Measurements from ENCODE around the gene SLC35B4.
A peak's percentile ranks its signal among the peaks of the same experiment; 100 is the strongest.

The SLC35B4 gene

GRCh38 chr7:134246347-134246746 is 70.4 kb downstream of the SLC35B4 start:
- Histone ChIP-seq H3K27me3 (ENCODE audit: low read depth, low read length) (no peaks in the 10 kb centered on the region), H4K20me1 (ENCODE audit: insufficient read depth, low read length) (no peaks in the 10 kb centered on the region), H2AFZ (ENCODE audit: low read depth, low read length) (no peak overlapping the region), H3K9me3 (ENCODE audit: insufficient read depth, low read length) (no peaks in the 10 kb centered on the region), H3K4me2 (ENCODE audit: low read length) (peak overlapping the region; percentile 1; the same call in 1 of the 2 replicates), H3K36me3 (replicated peaks; ENCODE audit: low read depth, low read length) (no peaks in the 10 kb centered on the region), H3K4me1 (ENCODE audit: low read length) (peaks cover 16% of the 10 kb centered on the region), H3K9ac (ENCODE audit: low read length) (no peak overlapping the region), H3K27ac (ENCODE audit: low read length) (no peak overlapping the region), H3K4me3 (ENCODE audit: low read length) (no peak overlapping the region), H3K79me2 (ENCODE audit: low read length) (no peaks in the 10 kb centered on the region)
- TF ChIP-seq EZH2phosphoT487 (IDR thresholded peaks at IDR 0.05; ENCODE audit: low read depth) (no peak), CTCF (IDR thresholded peaks at IDR 0.05; ENCODE audit: low read depth, low read length) (no peak)

GRCh38 chr7:134245253-134245652 is 71.5 kb downstream of the SLC35B4 start:
- Histone ChIP-seq H4K20me1 (ENCODE audit: insufficient read depth, low read length) (no peaks in the 10 kb centered on the region), H3K27me3 (ENCODE audit: low read depth, low read length) (no peaks in the 10 kb centered on the region), H3K4me2 (ENCODE audit: low read length) (peak overlapping the region; percentile 16; the same call in 1 of the 2 replicates), H2AFZ (ENCODE audit: low read depth, low read length) (no peak overlapping the region), H3K4me1 (ENCODE audit: low read length) (peaks cover 16% of the 10 kb centered on the region), H3K27ac (ENCODE audit: low read length) (no peak overlapping the region), H3K79me2 (ENCODE audit: low read length) (no peaks in the 10 kb centered on the region), H3K9me3 (ENCODE audit: insufficient read depth, low read length) (no peaks in the 10 kb centered on the region), H3K9ac (ENCODE audit: low read length) (no peak overlapping the region), H3K36me3 (replicated peaks; ENCODE audit: low read depth, low read length) (no peaks in the 10 kb centered on the region), H3K4me3 (ENCODE audit: low read length) (no peak overlapping the region)
- no peak for TF ChIP-seq CTCF (IDR thresholded peaks at IDR 0.05; ENCODE audit: low read depth, low read length)
- no peak for TF ChIP-seq EZH2phosphoT487 (IDR thresholded peaks at IDR 0.05; ENCODE audit: low read depth)

All from OCI-LY3 (cell line).